Measurements from ENCODE around the gene TEX19. TPM values are rescaled to one million over a fixed set of nuclear protein-coding genes. Genes with fewer than 3 reads are reported as not detected.

TEX19 gene
- total and polyA plus RNA-seq, 9 of the 15 experiments (the other 6 are each of a cell fraction or from before 2014, with no cell fraction given): 0.10 to 4.9 (median 1.9) TPM

DNA sequence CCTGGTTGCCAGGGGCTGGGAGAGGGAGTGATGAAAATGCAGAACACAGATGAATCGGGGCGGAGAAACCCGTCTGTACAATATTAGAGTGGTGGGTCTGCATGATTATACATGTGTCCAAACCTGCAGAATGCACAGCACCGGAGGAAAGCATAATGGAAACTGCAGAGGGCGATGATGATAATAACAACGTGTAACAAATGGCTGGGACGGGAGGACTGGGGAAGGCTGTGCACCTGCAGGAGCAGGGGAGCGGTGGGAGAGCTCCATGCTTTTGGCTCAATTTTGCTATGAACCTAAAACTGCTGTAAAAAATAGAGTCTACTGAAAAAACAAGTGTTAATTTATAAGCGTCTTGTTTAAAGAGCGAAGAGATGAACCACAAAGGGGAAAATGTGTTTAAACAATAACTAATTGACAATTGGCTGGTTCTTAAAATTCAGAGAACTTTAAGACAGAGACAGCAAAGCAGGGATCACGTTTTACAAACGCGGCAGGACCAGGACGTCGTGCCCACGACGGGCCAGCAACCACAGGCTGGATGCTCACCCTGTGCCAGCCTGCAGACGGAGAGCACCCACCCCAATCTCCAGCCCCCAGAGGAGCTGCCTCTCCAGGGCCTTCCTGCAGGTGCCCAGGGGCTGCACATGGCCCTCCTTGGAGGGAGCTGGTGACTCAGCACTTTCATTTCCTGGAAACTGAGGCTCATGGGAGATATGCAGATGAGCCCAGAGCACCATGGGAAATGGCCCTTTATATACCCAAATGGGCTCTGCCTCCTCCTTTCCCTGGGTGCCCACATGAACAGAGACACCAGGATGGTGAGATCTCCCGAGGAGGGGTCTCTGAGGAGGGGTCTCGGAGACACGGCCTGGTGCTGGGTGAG, at the start of gene TEX19 (continued):
- TF ChIP-seq, protein P1, sequence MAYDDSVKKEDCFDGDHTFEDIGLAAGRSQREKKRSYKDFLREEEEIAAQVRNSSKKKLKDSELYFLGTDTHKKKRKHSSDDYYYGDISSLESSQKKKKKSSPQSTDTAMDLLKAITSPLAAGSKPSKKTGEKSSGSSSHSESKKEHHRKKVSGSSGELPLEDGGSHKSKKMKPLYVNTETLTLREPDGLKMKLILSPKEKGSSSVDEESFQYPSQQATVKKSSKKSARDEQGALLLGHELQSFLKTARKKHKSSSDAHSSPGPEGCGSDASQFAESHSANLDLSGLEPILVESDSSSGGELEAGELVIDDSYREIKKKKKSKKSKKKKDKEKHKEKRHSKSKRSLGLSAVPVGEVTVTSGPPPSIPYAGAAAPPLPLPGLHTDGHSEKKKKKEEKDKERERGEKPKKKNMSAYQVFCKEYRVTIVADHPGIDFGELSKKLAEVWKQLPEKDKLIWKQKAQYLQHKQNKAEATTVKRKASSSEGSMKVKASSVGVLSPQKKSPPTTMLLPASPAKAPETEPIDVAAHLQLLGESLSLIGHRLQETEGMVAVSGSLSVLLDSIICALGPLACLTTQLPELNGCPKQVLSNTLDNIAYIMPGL (CRISPR knock-in tag; IDR thresholded peaks at IDR 0.05): peak; percentile 60
- TF ChIP-seq CCNT2 (IDR thresholded peaks at IDR 0.05; ENCODE audit: borderline replicate concordance, extremely low read depth, insufficient read length, low read depth, low read length) (no peak), KLF6 (CRISPR knock-in tag; IDR thresholded peaks at IDR 0.05; ENCODE audit: borderline replicate concordance) (no peak), NFE2L1 (tag; IDR thresholded peaks at IDR 0.05; ENCODE audit: borderline replicate concordance, low read depth) (peak; percentile 84), GTF2A2 (tag; IDR thresholded peaks at IDR 0.05) (no peak), TAF15 (IDR thresholded peaks at IDR 0.05; ENCODE audit: low read depth, low read length) (no peak), KAT2B (IDR thresholded peaks at IDR 0.05; ENCODE audit: low read depth, low read length) (no peak), KLF10 (CRISPR knock-in tag; IDR thresholded peaks at IDR 0.05) (no peak), RBM39 (optimal IDR thresholded peaks at IDR 0.05; ENCODE audit: low read depth, low read length) (no peak), PTBP1 (IDR thresholded peaks at IDR 0.05; ENCODE audit: low read depth, low read length) (no peak), CREM (IDR thresholded peaks at IDR 0.05; ENCODE audit: low read depth) (peak; percentile 14; the same call in 1 of the 2 replicates), POLR2A (conservative IDR thresholded peaks at IDR 0.05) (no peak), PTRF (tag; IDR thresholded peaks at IDR 0.05) (no peak)
- TF ChIP-seq, protein P2, sequence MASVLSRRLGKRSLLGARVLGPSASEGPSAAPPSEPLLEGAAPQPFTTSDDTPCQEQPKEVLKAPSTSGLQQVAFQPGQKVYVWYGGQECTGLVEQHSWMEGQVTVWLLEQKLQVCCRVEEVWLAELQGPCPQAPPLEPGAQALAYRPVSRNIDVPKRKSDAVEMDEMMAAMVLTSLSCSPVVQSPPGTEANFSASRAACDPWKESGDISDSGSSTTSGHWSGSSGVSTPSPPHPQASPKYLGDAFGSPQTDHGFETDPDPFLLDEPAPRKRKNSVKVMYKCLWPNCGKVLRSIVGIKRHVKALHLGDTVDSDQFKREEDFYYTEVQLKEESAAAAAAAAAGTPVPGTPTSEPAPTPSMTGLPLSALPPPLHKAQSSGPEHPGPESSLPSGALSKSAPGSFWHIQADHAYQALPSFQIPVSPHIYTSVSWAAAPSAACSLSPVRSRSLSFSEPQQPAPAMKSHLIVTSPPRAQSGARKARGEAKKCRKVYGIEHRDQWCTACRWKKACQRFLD (CRISPR knock-in tag; IDR thresholded peaks at IDR 0.05): no peak; the same call in 1 of the 2 replicates
